IMR-90 (cell line): ENCODE results near the gene IDH3G.

ENCODE experiments used
- BHLHE40 ChIP-seq: fragments of 150-350 bp; IDR thresholded peaks from 2 replicates; pipeline ENCODE4 v1.6.1; 2016; ENCODE audit warnings: mild to moderate bottlenecking, low read depth, low read length
- CEBPB ChIP-seq: IDR thresholded peaks from 2 replicates; pipeline ENCODE4 v1.6.1; 2012; ENCODE audit warnings: low read depth, low read length, improper control_type of control experiment
- MAFK ChIP-seq: IDR thresholded peaks from 2 replicates; pipeline ENCODE4 v1.6.1; 2012; ENCODE audit warnings: low read depth, low read length, improper control_type of control experiment
- MAZ ChIP-seq: IDR thresholded peaks from 2 replicates; pipeline ENCODE4 v1.6.1; 2012; ENCODE audit warnings: low read depth, mild to moderate bottlenecking, low read length, improper control_type of control experiment, moderate library complexity, borderline replicate concordance
- MXI1 ChIP-seq: IDR thresholded peaks from 2 replicates; pipeline ENCODE4 v1.6.1; 2012; ENCODE audit warnings: low read depth, mild to moderate bottlenecking, low read length, moderate library complexity, borderline replicate concordance
- POLR2A ChIP-seq: IDR thresholded peaks from 2 replicates; pipeline ENCODE4 v1.6.1; 2012; ENCODE audit warnings: mild to moderate bottlenecking, low read depth, low read length
- RAD21 ChIP-seq: IDR thresholded peaks from 2 replicates; pipeline ENCODE4 v1.6.1; 2012; ENCODE audit warnings: low read length, improper control_type of control experiment
- RCOR1 ChIP-seq: IDR thresholded peaks from 2 replicates; pipeline ENCODE4 v1.6.1; 2012; ENCODE audit warnings: mild to moderate bottlenecking, low read length, improper control_type of control experiment; ENCODE audit not compliant: insufficient replicate concordance
- RFX5 ChIP-seq: IDR thresholded peaks from 2 replicates; pipeline ENCODE4 v1.8.0; 2012; ENCODE audit warnings: low read depth, mild to moderate bottlenecking, low read length, moderate library complexity
- TF ChIP-seq, protein P1 (sequence below): conservative IDR thresholded peaks from 2 replicates; pipeline ENCODE4 v1.5.1; 2012; ENCODE audit warnings: mild to moderate bottlenecking, low read depth, low read length, improper control_type of control experiment
- TF ChIP-seq, protein P2 (sequence below): fragments of 150-350 bp; IDR thresholded peaks from 2 replicates; pipeline ENCODE4 v1.6.1; 2016; ENCODE audit warnings: low read depth, mild to moderate bottlenecking, low read length, moderate library complexity, borderline replicate concordance

DNA sequence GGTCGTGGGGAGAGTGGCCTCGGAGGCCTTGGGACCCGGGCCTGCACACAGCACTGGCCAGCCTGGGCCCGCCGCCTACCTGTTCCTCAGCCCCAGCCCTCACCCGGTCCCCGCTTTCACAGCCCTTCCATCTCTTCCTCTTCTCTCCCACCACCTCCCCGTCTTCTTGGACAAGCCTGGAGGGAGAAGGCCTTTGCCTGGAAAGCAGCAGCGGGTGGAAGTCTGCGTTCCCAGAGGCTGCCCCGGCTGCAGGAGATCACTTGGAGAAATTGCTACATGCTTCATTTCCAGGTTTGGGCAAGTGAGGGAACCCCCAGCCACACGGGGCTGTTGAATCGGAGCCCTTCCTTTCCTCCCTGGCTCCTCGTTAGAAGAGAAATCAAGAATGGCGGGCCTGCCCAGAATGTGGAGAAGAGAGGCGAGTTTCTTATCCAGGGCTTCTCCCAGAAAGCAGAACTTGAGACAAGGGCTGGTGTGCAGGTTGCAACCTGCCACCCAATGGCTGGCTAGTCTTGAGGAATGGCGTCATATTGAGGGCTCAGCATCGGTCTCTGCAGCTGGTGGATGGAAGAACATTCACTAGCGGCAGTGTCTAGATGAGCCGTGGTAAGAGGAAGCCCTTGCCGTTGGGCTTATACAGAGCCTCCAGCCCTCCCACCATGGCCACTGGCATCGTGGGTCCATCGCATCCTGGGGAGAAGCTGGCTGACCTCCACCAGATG is 37.4 kb upstream of the IDH3G start:
- TF ChIP-seq, protein P1, sequence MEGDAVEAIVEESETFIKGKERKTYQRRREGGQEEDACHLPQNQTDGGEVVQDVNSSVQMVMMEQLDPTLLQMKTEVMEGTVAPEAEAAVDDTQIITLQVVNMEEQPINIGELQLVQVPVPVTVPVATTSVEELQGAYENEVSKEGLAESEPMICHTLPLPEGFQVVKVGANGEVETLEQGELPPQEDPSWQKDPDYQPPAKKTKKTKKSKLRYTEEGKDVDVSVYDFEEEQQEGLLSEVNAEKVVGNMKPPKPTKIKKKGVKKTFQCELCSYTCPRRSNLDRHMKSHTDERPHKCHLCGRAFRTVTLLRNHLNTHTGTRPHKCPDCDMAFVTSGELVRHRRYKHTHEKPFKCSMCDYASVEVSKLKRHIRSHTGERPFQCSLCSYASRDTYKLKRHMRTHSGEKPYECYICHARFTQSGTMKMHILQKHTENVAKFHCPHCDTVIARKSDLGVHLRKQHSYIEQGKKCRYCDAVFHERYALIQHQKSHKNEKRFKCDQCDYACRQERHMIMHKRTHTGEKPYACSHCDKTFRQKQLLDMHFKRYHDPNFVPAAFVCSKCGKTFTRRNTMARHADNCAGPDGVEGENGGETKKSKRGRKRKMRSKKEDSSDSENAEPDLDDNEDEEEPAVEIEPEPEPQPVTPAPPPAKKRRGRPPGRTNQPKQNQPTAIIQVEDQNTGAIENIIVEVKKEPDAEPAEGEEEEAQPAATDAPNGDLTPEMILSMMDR, result no peak
- TF ChIP-seq MAFK (no peak), RAD21 (no peak), MAZ (no peak), POLR2A (no peak), RCOR1 (no peak), CEBPB (no peak), MXI1 (no peak), RFX5 (no peak), BHLHE40 (no peak)
- TF ChIP-seq, protein P2, sequence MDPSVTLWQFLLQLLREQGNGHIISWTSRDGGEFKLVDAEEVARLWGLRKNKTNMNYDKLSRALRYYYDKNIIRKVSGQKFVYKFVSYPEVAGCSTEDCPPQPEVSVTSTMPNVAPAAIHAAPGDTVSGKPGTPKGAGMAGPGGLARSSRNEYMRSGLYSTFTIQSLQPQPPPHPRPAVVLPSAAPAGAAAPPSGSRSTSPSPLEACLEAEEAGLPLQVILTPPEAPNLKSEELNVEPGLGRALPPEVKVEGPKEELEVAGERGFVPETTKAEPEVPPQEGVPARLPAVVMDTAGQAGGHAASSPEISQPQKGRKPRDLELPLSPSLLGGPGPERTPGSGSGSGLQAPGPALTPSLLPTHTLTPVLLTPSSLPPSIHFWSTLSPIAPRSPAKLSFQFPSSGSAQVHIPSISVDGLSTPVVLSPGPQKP, result no peak
